K562 (cell line): ENCODE measurements around the gene SYNJ2. TPM values are rescaled to one million over a fixed set of nuclear protein-coding genes. Genes with fewer than 3 reads are reported as not detected.

ENCODE experiments used
- KDM1A ChIP-seq, 2 experiments: fragments of 450-650 bp; IDR thresholded peaks; 2 replicates each; pipeline ENCODE4 v1.6.1; 2016; ENCODE audit warnings: mild to moderate bottlenecking in 2 of 2
- polyA plus RNA-seq, 8 experiments: library from polyadenylated mRNA; depleted of rRNA in 4 of 8; stranded (reverse) in 5 of 8; unstranded in 3 of 8; fragments of >200 nt; fragmentation: Nextera tagmentation in 2 of 8; fragmentation: Illumina TruSeq in 1 of 8; extraction: Ambion mirVana in 2 of 8; extraction: Trizol in 1 of 8; gene quantifications; 2 replicates each; pipeline versions ENCODE4 v1.2.1 to v1.2.3, GENCODE V29; 2011 to 2014; ENCODE audit warnings: inconsistent platforms in 1 of 8, missing spikeins in 1 of 8
- total RNA-seq, 7 experiments: library from RNA; depleted of rRNA in 6 of 7; stranded (reverse); fragments of >200 nt in 6 of 7; fragmentation: Illumina TruSeq in 2 of 7; extraction: Trizol in 2 of 7; gene quantifications; 2 replicates each; pipeline versions ENCODE4 v1.2.1 to v1.2.3, GENCODE V29; 2011 to 2021; ENCODE audit warnings: low replicate concordance in 1 of 7
- TF ChIP-seq, protein P1 (sequence below), 2 experiments: fragments of 450-650 bp; IDR thresholded peaks; 2 replicates each; pipeline ENCODE4 v1.6.1; 2016; ENCODE audit warnings: mild to moderate bottlenecking in 2 of 2, borderline replicate concordance in 1 of 2, low read depth in 1 of 2, moderate library complexity in 1 of 2

Gene SYNJ2
- total and polyA plus RNA-seq, 9 of the 15 experiments (the other 6 are each of a cell fraction or from before 2014, with no cell fraction given): 3.0 to 27.7 (median 17.8) TPM

DNA sequence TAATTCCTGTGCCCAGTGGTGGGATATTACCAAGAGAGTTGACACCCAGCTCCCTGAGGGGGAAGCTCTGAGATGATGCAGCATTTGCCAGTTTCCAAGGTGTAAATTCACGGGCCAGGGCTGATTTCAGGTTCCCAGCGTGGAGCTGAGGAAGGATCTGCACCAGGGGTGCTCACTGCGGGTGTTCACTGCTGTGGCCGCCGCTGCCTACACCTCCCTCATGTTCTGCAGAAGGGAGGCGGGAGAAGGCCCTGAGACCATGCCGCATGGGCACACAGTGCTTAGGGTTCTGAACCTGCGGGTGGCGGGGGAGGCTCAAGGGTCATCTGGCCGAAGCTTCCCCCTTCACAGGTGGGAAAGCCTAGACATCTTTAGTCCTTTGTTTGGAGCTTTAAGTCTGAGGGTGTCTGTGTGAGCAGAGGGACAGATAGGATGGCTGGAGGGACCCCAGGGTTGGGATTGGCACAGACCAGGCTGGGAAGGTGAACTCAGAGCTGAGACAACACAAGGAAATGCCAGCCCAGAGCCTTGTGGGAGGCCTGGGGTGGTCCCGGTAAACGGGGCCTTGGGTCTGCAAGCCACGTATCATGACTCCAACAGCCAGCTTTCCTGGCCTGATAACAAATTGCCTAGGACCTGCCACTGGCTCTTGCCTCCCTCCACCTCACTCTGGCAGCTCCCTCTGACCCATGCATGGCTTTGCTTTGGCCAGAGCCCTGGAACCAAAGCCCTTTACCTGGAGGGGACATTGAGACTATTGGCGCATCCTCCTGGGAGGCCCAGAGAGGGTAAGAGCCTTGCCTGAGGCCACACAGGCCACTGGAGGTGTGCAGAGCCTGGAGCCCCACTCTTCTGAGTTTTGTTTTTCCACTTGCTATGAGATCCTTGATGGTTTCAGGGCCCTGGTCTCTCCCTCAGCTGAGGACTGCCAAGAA, 40.4 kb downstream of the SYNJ2 start (continued):
- TF ChIP-seq KDM1A (IDR thresholded peaks at IDR 0.05): no peak
- TF ChIP-seq, protein P1, sequence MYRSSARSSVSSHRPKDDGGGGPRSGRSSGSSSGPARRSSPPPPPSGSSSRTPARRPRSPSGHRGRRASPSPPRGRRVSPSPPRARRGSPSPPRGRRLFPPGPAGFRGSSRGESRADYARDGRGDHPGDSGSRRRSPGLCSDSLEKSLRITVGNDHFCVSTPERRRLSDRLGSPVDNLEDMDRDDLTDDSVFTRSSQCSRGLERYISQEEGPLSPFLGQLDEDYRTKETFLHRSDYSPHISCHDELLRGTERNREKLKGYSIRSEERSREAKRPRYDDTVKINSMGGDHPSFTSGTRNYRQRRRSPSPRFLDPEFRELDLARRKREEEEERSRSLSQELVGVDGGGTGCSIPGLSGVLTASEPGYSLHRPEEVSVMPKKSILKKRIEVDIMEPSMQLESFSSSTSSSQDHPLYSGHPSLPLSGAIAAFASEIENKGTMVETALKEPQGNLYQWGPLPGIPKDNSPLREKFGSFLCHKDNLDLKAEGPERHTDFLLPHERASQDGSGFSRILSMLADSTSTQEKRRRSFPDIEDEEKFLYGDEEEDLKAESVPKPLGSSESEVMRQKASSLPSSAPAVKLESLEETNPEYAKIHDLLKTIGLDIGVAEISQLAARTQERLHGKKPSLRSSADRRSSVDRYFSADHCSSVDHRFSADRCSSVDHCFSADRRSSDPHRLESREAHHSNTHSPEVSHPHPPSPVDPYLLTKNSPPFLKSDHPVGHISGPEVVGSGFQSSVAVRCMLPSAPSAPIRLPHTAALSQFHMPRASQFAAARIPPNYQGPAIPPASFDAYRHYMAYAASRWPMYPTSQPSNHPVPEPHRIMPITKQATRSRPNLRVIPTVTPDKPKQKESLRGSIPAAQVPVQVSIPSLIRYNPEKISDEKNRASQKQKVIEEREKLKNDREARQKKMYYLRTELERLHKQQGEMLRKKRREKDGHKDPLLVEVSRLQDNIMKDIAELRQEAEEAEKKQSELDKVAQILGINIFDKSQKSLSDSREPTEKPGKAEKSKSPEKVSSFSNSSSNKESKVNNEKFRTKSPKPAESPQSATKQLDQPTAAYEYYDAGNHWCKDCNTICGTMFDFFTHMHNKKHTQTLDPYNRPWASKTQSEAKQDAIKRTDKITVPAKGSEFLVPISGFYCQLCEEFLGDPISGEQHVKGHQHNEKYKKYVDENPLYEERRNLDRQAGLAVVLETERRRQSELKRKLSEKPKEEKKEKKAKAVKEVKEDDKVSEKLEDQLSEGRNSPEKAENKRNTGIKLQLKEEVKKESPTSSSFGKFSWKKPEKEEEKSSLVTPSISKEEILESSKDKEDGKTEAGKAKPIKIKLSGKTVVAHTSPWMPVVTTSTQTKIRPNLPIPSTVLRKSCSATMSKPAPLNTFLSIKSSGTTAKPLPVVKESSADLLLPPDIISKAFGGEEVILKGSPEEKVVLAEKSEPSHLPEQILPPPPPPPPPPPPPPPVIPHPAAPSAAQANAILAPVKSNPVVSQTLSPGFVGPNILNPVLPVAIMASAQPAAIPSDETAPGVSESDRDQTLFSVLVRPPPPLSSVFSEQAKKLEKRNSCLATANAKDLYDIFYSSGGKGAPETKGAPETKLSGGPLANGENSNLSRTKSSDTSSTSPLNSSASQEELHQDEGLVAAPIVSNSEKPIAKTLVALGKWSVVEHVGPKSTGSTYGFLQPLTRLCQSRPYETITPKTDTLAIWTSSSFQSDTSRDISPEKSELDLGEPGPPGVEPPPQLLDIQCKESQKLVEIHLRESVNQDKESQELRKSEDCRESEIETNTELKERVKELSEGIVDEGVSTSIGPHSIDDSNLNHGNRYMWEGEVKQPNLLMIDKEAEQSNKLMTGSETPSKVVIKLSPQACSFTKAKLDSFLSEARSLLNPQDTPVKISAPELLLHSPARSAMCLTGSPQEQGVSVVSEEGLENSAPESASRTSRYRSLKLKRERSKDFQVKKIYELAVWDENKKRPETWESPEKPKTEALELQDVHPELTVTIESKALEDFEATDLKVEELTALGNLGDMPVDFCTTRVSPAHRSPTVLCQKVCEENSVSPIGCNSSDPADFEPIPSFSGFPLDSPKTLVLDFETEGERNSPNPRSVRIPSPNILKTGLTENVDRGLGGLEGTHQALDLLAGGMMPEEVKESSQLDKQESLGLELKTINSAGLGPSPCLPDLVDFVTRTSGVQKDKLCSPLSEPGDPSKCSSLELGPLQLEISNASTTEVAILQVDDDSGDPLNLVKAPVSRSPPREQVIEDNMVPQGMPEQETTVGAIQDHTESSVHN (IDR thresholded peaks at IDR 0.05; ENCODE audit: borderline replicate concordance in 1 of 2, low read depth in 1 of 2): no peak
